Stimulated activated CD4-positive, alpha-beta T cell treated with anti-CD3 and anti-CD28 coated beads, TNF-alpha, amount 100 ng/mL, for 4 hours (primary cell): ENCODE results near the gene ATOH7.
"Not testable (repeated sequence)": the region's sequence is repeated elsewhere in the genome, so short reads cannot be mapped to it uniquely, and the experiment has no call there.

ENCODE experiments used
- DNase-seq, 3 experiments: peaks; one replicate each; pipeline ENCODE4 v3.0.0-alpha.2; 2020; ENCODE audit warnings: low read depth in 3 of 3

The ATOH7 gene

GRCh38 chr10:68237173-68237572 lies 5.3 kb upstream of the ATOH7 start:
- DNase-seq: no peak

DNA sequence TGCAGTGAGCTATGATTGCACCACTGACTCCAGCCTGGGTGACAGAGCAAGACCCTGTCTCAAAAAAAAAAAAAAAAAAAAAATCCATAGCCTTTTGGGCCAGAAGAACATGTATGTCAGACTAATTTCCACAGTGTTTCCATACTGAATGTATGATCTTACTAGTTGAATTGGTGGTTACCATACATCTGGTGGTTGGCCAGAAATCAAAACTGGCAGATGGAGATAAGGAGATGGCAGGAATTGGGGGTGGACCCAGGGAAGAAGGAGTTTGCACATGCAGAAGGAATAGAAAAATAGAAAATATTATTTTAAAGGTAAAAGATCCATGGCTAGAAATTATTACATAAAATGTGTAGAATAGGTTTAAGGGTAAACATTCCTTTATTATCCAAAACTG lies 3.7 kb upstream of the ATOH7 start:
- no peak for DNase-seq

DNA sequence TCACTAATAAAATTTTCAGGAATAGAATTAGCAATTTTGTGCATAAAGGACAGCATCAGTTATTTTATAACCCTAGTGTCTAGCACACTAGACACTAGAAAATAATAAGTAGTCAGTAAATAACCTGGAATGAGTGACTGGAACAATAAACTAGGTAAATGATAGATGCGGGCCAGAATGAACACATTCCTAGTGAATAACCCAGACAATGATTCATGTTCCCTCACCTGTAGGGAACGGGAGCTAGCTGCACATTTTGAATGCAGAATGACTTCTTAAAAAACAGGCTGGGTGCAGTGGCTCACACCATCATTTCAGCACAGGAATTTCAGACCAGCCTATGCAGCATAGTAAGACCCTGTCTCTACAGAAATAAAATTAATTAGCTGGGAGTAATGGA lies 3.2 kb upstream of the ATOH7 start:
- DNase-seq: no peak

DNA sequence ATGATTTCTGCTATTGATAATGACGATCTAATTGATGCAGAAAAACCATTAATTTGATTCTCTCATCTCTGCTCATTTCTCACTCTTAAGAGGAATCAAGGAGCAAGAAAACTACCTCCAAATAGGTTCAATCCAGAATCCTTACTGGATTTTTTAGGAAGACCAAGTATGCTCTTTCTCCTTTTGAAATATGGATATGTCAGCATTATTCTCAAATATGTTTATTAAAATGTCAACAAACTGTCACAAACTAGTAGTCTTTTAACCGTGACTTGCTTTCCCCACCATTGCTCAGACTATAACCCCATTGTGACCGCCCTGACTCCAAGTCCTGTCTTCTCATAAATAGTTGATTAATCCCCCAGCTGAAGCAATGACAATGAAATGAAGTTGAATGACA lies 1.1 kb upstream of the ATOH7 start:
- no peak for DNase-seq

DNA sequence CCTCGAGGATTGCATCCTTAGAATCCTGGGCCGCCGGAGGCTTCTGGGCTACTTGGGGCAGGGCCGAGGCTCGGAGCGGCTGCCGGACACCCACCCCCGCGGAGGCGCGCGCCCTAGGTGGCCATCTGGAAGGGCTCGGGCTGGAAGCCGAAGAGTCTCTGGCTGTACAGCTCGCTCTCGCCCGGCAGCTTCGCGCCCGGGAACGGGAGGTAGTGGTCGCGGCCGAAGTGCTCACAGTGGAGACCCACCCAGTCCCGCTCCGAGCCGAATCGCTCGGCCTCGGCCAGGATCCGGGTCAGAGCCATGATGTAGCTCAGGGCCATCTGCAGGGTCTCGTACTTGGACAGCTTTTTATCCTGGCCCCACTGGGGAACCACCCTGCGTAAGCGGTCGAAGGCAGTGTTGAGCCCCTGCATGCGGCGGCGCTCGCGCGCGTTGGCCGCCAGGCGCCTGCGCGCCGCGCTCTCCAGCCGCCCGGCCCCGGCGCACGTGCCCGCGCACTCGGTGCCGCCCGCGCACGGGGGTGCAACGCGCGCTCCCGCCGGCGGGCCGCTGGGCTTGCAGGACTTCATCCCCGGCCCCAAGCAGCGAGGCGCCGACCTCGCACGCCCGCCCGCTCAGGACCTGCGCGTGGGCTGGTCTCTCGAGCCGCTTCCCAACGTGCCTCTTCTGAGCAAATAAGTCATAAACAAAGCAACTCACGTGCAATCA lies 652 bp downstream of the ATOH7 start:
- DNase-seq: peak in 1 of 3 experiments; percentile 18

GRCh38 chr10:68230268-68230667 lies 1.6 kb downstream of the ATOH7 start:
- no peak for DNase-seq

DNA sequence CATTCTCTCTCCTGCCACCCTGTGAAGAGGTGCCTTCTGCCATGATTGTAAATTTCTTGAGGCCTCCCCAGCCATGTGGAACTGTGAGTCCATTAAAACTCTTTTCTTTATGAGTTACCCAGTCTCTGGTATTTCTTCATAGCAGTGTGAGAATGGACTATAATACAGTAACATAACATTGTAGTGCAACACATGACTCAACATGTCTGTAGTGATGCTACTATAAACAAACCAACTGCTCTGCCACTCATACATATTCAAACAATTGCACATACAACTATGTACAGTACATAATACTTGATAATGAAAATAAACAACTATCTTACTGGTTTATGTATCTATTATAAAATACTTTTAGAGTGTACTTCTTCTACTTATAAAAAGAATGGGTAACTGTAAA lies 7.1 kb downstream of the ATOH7 start:
- DNase-seq: no peak

GRCh38 chr10:68223535-68224165 lies 8.3 kb downstream of the ATOH7 start:
- DNase-seq: no peak

- no peak for DNase-seq
Observed at GRCh38 chr10:68222391-68222790, 9.5 kb downstream of the ATOH7 start.

DNA sequence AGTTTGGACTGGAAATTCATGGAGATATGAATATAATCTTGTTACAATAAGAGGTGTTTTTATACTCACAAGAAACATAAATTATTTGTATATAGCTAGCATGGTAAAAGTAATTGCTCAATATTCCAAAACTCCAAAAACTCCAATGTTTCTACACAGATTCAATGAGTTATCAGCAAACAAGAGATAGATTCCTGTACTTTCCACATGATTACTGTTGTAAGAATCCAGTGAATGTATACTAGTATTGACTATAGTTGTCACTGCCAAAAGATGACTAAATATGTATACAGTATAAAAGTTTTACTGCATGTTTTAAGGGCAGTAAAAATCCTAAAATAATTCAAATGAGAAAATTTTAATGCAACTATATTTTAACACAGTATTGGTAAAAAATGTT lies 10.7 kb downstream of the ATOH7 start:
- DNase-seq: no peak

- no peak for DNase-seq
Observed at GRCh38 chr10:68218786-68219185, 13.1 kb downstream of the ATOH7 start.

DNA sequence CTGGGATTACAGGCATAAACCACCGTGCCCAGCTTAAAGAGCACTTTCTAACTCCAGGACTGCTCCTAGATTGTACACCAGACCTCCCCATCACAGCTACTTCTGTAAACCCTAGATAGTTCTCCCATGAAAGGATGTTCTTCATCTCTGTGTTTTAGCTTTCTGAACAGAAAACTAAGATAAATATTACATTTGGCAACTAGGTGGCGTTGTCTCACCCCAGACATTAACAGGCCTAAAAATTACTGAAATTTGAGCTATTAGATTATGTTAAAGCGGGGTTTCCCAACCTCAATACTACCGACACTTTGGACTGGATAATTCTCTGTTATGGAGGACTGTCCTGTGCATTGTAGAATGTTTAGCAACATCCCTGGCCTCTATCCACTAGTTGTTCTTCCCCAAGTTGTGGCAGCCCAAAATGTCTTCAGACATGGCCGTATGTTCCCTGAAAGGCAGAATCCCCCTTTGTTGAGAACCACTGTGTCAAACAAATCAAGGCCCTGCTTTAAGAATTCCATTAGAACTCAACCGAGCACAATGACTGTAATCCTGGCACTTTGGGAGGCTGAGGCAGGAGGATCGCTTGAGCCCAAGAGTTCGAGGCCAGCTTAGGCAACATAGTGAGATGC lies 19.1 kb downstream of the ATOH7 start:
- no peak for DNase-seq

DNA sequence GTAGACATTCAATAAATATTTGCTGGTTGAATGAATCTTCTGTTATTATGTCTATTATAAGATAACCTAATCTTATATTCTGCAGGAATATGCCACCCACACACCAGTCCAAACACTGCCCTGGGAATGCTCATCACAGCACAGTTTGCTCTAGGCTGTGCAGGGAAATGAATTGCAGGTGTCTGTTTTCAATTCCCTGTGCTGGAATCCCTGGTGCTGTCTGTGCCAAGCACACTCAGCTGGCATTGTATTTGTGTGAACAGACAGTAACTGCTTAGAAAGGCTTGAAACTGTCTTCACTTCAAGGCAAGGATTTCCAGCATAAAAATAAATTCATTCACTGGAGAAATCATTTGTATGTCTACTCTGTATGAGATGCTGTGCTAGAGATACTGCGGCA lies 20.2 kb downstream of the ATOH7 start:
- no peak for DNase-seq

GRCh38 chr10:68208424-68209042 lies 23.4 kb downstream of the ATOH7 start:
- no peak for DNase-seq

GRCh38 chr10:68202960-68203353 lies 29.0 kb downstream of the ATOH7 start:
- no peak for DNase-seq

DNA sequence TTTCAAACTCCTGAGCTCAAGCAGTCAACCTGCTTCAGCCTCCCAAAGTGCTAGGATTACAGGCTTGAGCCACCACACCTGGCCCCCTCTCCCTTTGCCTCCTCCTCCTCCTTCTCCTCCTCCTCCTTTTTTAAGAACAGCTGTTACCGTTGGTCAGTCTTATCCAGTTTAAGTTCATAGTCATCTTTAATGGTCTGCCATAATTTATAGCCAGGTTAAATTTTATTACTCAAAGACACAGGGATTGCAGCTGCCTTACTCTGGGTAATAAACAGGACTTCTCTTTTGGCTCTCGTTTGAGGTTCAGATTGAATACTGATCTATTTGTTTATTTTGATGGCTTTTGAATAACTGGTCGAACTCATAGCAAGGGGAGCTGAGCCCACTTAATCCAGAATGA lies 35.2 kb downstream of the ATOH7 start:
- no peak for DNase-seq

DNA sequence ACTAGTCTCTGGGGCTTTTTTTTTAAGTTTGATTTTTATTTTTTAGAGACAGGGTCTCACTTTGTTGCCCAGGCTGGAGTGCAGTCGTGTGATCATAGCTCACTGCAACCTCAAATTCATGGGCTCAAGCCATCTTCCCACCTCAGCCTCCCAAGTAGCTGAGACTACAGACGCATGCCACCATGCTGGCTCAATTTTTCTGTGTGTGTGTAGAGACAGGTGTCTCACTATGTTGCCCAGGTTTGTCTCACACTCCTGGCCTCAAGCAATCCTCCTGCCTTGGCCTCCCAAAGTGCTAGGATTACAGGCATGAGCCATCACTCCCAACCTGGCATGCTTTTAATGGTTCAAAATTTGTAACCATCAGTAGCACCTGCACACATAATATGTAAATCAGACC lies 36.1 kb downstream of the ATOH7 start:
- not testable (repeated sequence) for DNase-seq

GRCh38 chr10:68194290-68194689 lies 37.6 kb downstream of the ATOH7 start:
- no peak for DNase-seq

- no peak for DNase-seq
Observed at GRCh38 chr10:68192113-68192512, 39.8 kb downstream of the ATOH7 start.

GRCh38 chr10:68188835-68189234 lies 43.1 kb downstream of the ATOH7 start:
- no peak for DNase-seq

DNA sequence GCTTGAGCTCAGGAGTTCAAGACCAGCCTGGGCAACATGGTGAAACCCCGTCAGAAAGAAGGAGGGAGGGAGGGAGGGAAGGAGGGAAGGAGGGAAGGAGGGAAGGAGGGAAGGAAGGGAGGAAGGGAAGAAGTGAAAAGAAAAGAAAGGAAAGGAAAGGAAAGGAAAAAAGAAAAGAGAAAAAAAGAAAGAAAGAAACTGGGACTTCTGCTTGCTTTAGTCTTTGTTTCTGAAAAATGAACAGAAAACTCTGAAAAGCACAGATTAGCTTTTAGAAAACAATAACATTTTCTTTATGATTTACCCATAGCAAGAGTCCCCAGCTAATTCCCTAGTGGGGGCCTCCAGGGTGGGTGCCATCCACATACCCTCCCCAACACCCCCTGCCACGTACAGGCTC lies 46.8 kb downstream of the ATOH7 start:
- DNase-seq: no peak

GRCh38 chr10:68184546-68184945 lies 47.4 kb downstream of the ATOH7 start:
- DNase-seq: no peak
